IMR-90 (cell line): ENCODE results near the gene ISG15. TPM values are rescaled to one million over a fixed set of nuclear protein-coding genes. Genes with fewer than 3 reads are reported as not detected.

Experiments used
- ATAC-seq: fragments of 200-7000 bp; cut with Tn5 transposase; 2 replicates; pipeline ENCODE4 v1.9.1; 2020; ENCODE audit warnings: low read depth, mild to moderate bottlenecking, moderate library complexity
- BruUV-seq: library from RNA; stranded (reverse); fragments of 400-500 nt; replicated peaks from 2 replicates; lab custom pipeline; 2021; lab: Mats Ljungman, UMichigan
- CTCF ChIA-PET: fragments of 300-600 bp; formaldehyde crosslinking; extraction: SDS; loops from one replicate; lab custom pipeline; 2021; ENCODE audit warnings: antibody characterized with exemption; lab: Yijun Ruan, JAX
- POLR2A ChIA-PET: fragments of 300-600 bp; sonication (Branson Sonifier 250); formaldehyde crosslinking; loops from one replicate; lab custom pipeline; 2022; ENCODE audit warnings: antibody characterized with exemption; ENCODE audit not compliant: unreplicated experiment; lab: Charles Lee
- DNase-seq: peaks from one replicate; pipeline ENCODE4 v3.0.0; 2013
- H2AFZ ChIP-seq: replicated peaks from 2 replicates; pipeline ENCODE3; 2013; ENCODE audit warnings: low read length, mild to moderate bottlenecking; ENCODE audit not compliant: poor library complexity
- H2AK5ac ChIP-seq: 2 replicates; pipeline ENCODE4 v1.6.1; 2013; ENCODE audit warnings: low read depth, low read length, inconsistent platforms
- H2AK9ac ChIP-seq: replicated peaks from 2 replicates; pipeline ENCODE3; 2013; ENCODE audit warnings: mild to moderate bottlenecking, low read depth, low read length, moderate library complexity; ENCODE audit not compliant: poor library complexity
- H2BK120ac ChIP-seq: 2 replicates; pipeline ENCODE4 v1.6.1; 2013; ENCODE audit warnings: low read depth, low read length, inconsistent platforms
- H2BK15ac ChIP-seq: 3 replicates; pipeline ENCODE4 v1.6.1; 2013; ENCODE audit warnings: low read depth, low read length, inconsistent platforms
- H2BK20ac ChIP-seq: 2 replicates; pipeline ENCODE4 v1.6.1; 2013; ENCODE audit warnings: low read depth, mild to moderate bottlenecking, inconsistent platforms, low read length, moderate library complexity
- H2BK5ac ChIP-seq: 2 replicates; pipeline ENCODE4 v1.6.1; 2013; ENCODE audit warnings: mild to moderate bottlenecking, low read depth, low read length, inconsistent platforms; ENCODE audit not compliant: poor library complexity, severe bottlenecking
- H3K14ac ChIP-seq: replicated peaks from 2 replicates; pipeline ENCODE4 v1.6.1; 2013; ENCODE audit warnings: low read depth, low read length, inconsistent platforms
- H3K18ac ChIP-seq: 2 replicates; pipeline ENCODE4 v1.6.1; 2013; ENCODE audit warnings: low read depth, low read length, control low read depth
- H3K23ac ChIP-seq: 2 replicates; pipeline ENCODE4 v1.6.1; 2013; ENCODE audit warnings: low read depth, low read length, inconsistent platforms
- H3K27ac ChIP-seq: 2 replicates; pipeline ENCODE4 v1.5.1; 2013; ENCODE audit warnings: mild to moderate bottlenecking, control low read depth, low read length; ENCODE audit not compliant: insufficient read depth
- H3K27me3 ChIP-seq: 2 replicates; pipeline ENCODE4 v1.6.1; 2013; ENCODE audit warnings: low read length; ENCODE audit not compliant: control insufficient read depth, insufficient read depth
- H3K36me3 ChIP-seq: 2 replicates; pipeline ENCODE4 v1.6.1; 2013; ENCODE audit warnings: low read length, mixed read lengths; ENCODE audit not compliant: control insufficient read depth, insufficient read depth
- H3K4ac ChIP-seq: 2 replicates; pipeline ENCODE4 v1.6.1; 2013; ENCODE audit warnings: low read depth, low read length, inconsistent platforms
- H3K4me1 ChIP-seq: 2 replicates; pipeline ENCODE4 v1.6.1; 2013; ENCODE audit warnings: low read length, mixed read lengths; ENCODE audit not compliant: control insufficient read depth, insufficient read depth
- H3K4me2 ChIP-seq: 2 replicates; pipeline ENCODE4 v1.6.1; 2013; ENCODE audit warnings: low read depth, mild to moderate bottlenecking, control low read depth, low read length, moderate library complexity
- H3K4me3 ChIP-seq: 2 replicates; pipeline ENCODE4 v1.5.1; 2013; ENCODE audit warnings: low read depth, mild to moderate bottlenecking, control low read depth, low read length, moderate library complexity; ENCODE audit not compliant: insufficient read depth
- H3K56ac ChIP-seq: 2 replicates; pipeline ENCODE4 v1.6.1; 2013; ENCODE audit warnings: low read length, inconsistent platforms; ENCODE audit not compliant: insufficient read depth; ENCODE audit errors: extremely low read depth
- H3K79me1 ChIP-seq, 2 experiments: 2 replicates each; pipeline ENCODE4 v1.6.1; 2013; ENCODE audit warnings: low read length in 2 of 2, inconsistent platforms in 1 of 2, low read depth in 1 of 2
- H3K9ac ChIP-seq: 2 replicates; pipeline ENCODE4 v1.6.1; 2013; ENCODE audit warnings: low read depth, low read length, control low read depth
- H3K9me1 ChIP-seq: 2 replicates; pipeline ENCODE4 v1.6.1; 2013; ENCODE audit warnings: low read length, inconsistent platforms; ENCODE audit not compliant: insufficient read depth
- H3K9me3 ChIP-seq: 2 replicates; pipeline ENCODE4 v1.6.1; 2013; ENCODE audit warnings: low read length; ENCODE audit not compliant: control insufficient read depth, insufficient read depth
- H4K20me1 ChIP-seq: 2 replicates; pipeline ENCODE4 v1.6.1; 2013; ENCODE audit warnings: low read length, inconsistent platforms; ENCODE audit not compliant: insufficient read depth
- H4K5ac ChIP-seq: 2 replicates; pipeline ENCODE4 v1.6.1; 2013; ENCODE audit warnings: mild to moderate bottlenecking, low read depth, low read length, control low read depth
- H4K8ac ChIP-seq, 2 experiments: 2 replicates each; pipeline ENCODE4 v1.6.1; 2013; ENCODE audit warnings: low read depth in 2 of 2, low read length in 2 of 2, control low read depth in 1 of 2, inconsistent platforms in 1 of 2
- H4K91ac ChIP-seq: 2 replicates; pipeline ENCODE4 v1.6.1; 2013; ENCODE audit warnings: low read depth, low read length, inconsistent platforms; ENCODE audit not compliant: insufficient read depth
- MAFK ChIP-seq: IDR thresholded peaks from 2 replicates; pipeline ENCODE4 v1.6.1; 2012; ENCODE audit warnings: low read depth, low read length, improper control_type of control experiment
- POLR2A ChIP-seq: IDR thresholded peaks from 2 replicates; pipeline ENCODE4 v1.6.1; 2012; ENCODE audit warnings: mild to moderate bottlenecking, low read depth, low read length
- RAD21 ChIP-seq: IDR thresholded peaks from 2 replicates; pipeline ENCODE4 v1.6.1; 2012; ENCODE audit warnings: low read length, improper control_type of control experiment
- RCOR1 ChIP-seq: IDR thresholded peaks from 2 replicates; pipeline ENCODE4 v1.6.1; 2012; ENCODE audit warnings: mild to moderate bottlenecking, low read length, improper control_type of control experiment; ENCODE audit not compliant: insufficient replicate concordance
- RFX5 ChIP-seq: IDR thresholded peaks from 2 replicates; pipeline ENCODE4 v1.8.0; 2012; ENCODE audit warnings: low read depth, mild to moderate bottlenecking, low read length, moderate library complexity
- whole genome bisulfite sequencing, 2 experiments: methylation state at CpG; one replicate each; pipeline versions ENCODE4 v1.1.5 to v1.1.7; 2013; ENCODE audit warnings: missing lambda C conversion rate in 2 of 2; ENCODE audit not compliant: insufficient read length in 1 of 2; ENCODE audit errors: extremely low coverage in 2 of 2; 5-methylcytosine and 5-hydroxymethylcytosine counted together
- dilution Hi-C: fragments of 300-500 bp; cut with HindIII; formaldehyde crosslinking; loops from one replicate; pipeline ENCODE4 v1.14.3; 2018; ENCODE audit warnings: low sequenced_read_pairs; ENCODE audit not compliant: unreplicated experiment
- in situ Hi-C: fragments of 300-500 bp; cut with MboI; formaldehyde crosslinking; loops from 3 replicates; pipeline ENCODE4 v1.14.3; 2019; ENCODE audit warnings: low sequenced_read_pairs, inconsistent platforms, mixed read lengths
- intact Hi-C: fragments of 100-400 bp; cut with micrococcal nuclease; formaldehyde crosslinking; loops from 2 replicates; pipeline ENCODE4 v1.10.0; 2022
- polyA plus RNA-seq, 3 experiments: library from polyadenylated mRNA; depleted of rRNA; stranded (reverse); fragments of >200 nt; gene quantifications; 2 replicates each; pipeline ENCODE4 v1.2.3, GENCODE V29; 2012; ENCODE audit warnings: low replicate concordance in 1 of 3
- total RNA-seq: library from RNA; depleted of rRNA; stranded (reverse); fragments of >200 nt; gene quantifications from 2 replicates; pipeline ENCODE4 v1.2.3, GENCODE V29; 2012

Gene ISG15
- total and polyA plus RNA-seq, 2 of the 4 experiments (the other 2 are of a cell fraction): 99.1 to 105 TPM

DNA sequence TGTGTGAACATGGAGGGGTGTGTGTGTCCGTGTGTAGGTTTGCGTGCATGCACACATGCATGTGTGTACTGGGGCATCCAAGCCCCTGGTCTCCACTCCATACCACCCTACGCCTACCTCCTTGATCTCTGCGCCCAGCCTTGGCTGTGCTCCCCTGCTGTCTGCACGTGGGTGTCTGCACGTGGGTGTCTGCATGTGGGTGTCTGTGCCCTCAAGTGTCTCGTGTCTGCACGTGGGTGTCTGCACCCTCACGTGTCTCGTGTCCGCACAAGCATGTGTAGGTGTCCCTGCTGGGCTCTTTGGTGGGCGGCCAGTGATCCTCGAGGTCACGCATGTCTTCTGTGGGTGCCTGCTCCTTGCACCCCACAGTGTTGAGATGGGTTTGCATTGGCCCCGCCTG, 39.7 kb downstream of the ISG15 start:
- in situ Hi-C loops (no loop called here), dilution Hi-C loops (no loop called here), intact Hi-C loops (no loop called here)
- no peak overlapping the region for H3K18ac ChIP-seq
- no peak overlapping the region for H2BK20ac ChIP-seq
- H4K20me1 ChIP-seq: peaks cover 6% of the 10 kb centered on the region
- DNase-seq (no peak), ATAC-seq (no peak)
- peaks cover 54% of the 10 kb centered on the region for H3K36me3 ChIP-seq
- no peaks in the 10 kb centered on the region for H3K9me1 ChIP-seq
- BruUV-seq: no TSS peak
- no peak overlapping the region for H3K4me2 ChIP-seq
- POLR2A ChIA-PET: no interaction called here
- no peak overlapping the region for H2BK5ac ChIP-seq
- no peak overlapping the region for H4K8ac ChIP-seq
- no peak overlapping the region for H2BK120ac ChIP-seq
- TF ChIP-seq RCOR1 (no peak), RFX5 (no peak), POLR2A (no peak), MAFK (no peak), RAD21 (no peak)
- no peak overlapping the region for H3K4ac ChIP-seq
- H3K27ac ChIP-seq: no peak overlapping the region
- H3K27me3 ChIP-seq: no peaks in the 10 kb centered on the region
- no peak overlapping the region for H3K14ac ChIP-seq
- H2AFZ ChIP-seq: no peak overlapping the region
- H3K4me3 ChIP-seq: no peak overlapping the region
- H4K91ac ChIP-seq: no peak overlapping the region
- no peak overlapping the region for H4K5ac ChIP-seq
- no peak overlapping the region for H2BK15ac ChIP-seq
- H3K23ac ChIP-seq: no peak overlapping the region
- no peaks in the 10 kb centered on the region for H3K9me3 ChIP-seq
- peaks cover 5 to 9% of the 10 kb centered on the region in 2 experiments; a peak in 2 of 4 replicates for H3K79me1 ChIP-seq
- H3K56ac ChIP-seq: no peak overlapping the region
- no peak overlapping the region for H2AK9ac ChIP-seq
- no peak overlapping the region for H2AK5ac ChIP-seq
- CTCF ChIA-PET: no interaction called here
- H3K9ac ChIP-seq: no peak overlapping the region
- 93% methylated on average over 13 of the region's 15 CpGs; no CpG with 5 or more reads in 1 of the 2 experiments for WGBS, 2 experiments
- H3K4me1 ChIP-seq: no peaks in the 10 kb centered on the region
